Activated CD8-positive, alpha-beta memory T cell treated with anti-CD3 and anti-CD28 coated beads, Interleukin-2, amount 50 U/mL, for 24 hours (primary cell): ENCODE measurements around the gene ZMIZ1.

Experiments
- DNase-seq: peaks from one replicate; pipeline ENCODE4 v3.0.0-alpha.2; 2020; ENCODE audit errors: extremely low read depth

ZMIZ1 gene

GRCh38 chr10:79356104-79356503 is 287.3 kb downstream of the ZMIZ1 start:
- no peak for DNase-seq

GRCh38 chr10:79357180-79357579 is 288.4 kb downstream of the ZMIZ1 start:
- DNase-seq, result no peak

- DNase-seq, result no peak
Measured at GRCh38 chr10:79358811-79359210, 290.0 kb downstream of the ZMIZ1 start.

DNA sequence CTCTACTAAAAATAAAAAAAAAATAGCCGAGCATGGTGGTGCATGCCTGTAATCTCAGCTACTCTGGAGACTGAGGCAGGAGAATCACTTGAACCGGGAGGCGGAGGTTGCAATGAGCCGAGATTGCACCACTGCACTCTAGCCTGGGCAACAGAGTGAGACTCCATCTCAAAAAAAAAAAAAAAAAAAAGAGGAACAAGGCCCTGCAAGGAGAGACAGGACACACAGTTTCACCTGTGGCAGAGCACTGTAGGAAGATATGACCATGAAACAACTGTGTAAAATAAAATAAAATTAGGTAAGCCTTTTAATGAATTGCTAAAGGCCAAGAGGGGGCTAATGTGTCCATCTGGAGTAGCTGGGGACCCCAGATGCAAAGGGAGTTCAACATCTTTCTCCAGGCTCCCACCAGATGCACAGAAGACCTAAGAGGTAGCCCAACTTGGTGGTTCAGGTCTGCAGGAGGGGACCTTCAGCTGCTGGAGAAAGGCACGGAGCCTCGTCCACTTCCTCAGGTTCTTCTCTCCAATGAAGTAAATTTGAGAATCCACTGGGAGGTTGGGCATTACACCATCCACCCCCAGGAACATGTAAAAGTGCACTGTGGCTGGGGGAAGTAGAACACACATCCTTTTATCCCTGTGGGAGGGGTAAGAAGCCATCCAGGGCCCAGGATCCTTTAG is 291.2 kb downstream of the ZMIZ1 start:
- DNase-seq, result no peak

DNA sequence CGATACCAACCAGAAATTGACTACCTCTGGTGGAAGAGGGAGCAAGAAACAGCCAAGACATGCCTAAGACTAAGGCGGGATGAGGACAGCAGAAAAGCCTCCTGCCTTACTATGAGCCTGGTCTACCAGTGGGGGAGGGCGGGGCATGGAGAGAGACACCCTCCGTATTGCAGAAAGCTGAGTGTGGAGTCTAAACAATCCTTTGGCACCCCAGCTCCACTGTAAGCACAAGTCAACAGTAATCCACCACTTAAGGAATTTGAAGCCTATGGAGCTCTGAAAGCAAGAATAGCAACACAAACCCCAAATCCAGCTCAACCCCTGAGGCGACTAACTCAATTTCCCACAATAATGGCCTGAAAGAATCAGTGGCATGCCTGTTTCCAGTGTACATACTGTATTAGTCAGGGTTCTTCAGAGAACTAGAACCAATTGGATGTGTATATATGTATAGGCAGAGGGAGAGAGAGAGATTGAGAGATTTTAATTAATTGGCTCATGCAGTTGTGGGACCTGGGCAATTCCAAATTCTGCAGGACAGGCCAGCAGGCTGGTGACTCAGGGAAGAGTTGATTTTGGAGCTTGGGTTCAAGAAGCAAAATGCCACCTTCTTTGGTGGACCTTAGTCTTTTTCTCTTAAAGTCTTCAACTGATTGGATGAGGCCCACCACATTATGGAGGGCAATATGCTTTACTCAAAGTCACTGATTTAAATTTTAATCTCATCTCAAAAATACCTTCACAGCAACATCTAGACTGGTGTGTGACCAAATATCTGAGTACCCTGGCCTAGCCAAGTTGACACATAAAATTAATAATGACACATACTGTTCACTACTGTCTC is 292.0 kb downstream of the ZMIZ1 start:
- DNase-seq, result no peak

DNA sequence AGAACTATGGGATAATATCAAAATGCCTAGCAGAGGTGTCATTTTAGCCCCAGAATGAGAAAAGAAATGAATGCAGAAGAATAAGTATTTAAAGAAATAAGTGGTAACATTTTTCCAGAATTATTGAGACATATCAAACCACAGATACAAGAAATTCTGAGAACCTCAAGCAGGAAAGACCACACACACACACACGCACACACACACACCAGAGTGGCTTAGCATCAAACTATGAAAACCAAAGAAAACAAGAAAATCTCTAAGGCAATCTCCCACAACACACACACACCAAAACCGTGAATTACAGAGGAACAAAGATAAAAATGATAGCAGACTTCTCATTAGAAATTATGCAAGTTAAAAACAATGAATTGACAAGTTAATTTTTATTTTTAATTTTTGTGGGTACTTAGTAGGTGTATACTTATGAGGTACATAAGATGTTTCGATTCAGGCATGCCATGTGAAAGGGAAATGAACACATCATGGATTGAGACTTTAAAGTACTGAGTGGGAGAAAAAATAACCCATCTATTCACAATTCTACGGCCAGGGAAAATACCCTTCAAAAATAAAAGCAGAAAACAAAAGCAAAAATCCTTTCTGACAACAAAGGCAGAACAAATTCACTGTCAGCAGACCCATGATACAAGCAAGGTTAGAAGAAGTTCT is 293.1 kb downstream of the ZMIZ1 start:
- no peak for DNase-seq
